ENCODE data around the gene CROT.

CROT gene

GRCh38 chr7:87413951-87414793 is 68.7 kb downstream of the CROT start:
- TF ChIP-seq EZH2phosphoT487 (IDR thresholded peaks at IDR 0.05; ENCODE audit: borderline replicate concordance, low read length) (no peak), CTCF (IDR thresholded peaks at IDR 0.05; ENCODE audit: low read depth, low read length, poor library complexity, severe bottlenecking) (no peak)
- no peak overlapping the region for H3K4me2 ChIP-seq (ENCODE audit: low read length)
- H4K20me1 ChIP-seq (ENCODE audit: control insufficient read depth, insufficient read depth, low read depth, low read length): no peaks in the 10 kb centered on the region

GRCh38 chr7:87414794-87415188 is 69.3 kb downstream of the CROT start:
- no peaks in the 10 kb centered on the region for H3K79me2 ChIP-seq (ENCODE audit: control insufficient read depth, low read length)
- no peaks in the 10 kb centered on the region for H3K4me1 ChIP-seq (ENCODE audit: control insufficient read depth, low read length)
- no peaks in the 10 kb centered on the region for H4K20me1 ChIP-seq (ENCODE audit: control insufficient read depth, insufficient read depth, low read depth, low read length)
- no peaks in the 10 kb centered on the region for H3K9me2 ChIP-seq (replicated peaks; ENCODE audit: control insufficient read depth, low read length)
- H3K36me3 ChIP-seq (ENCODE audit: control insufficient read depth, low read length): no peaks in the 10 kb centered on the region
- H3K4me3 ChIP-seq (ENCODE audit: low read length): no peak overlapping the region
- H3K4me2 ChIP-seq (ENCODE audit: low read length): no peak overlapping the region
- no peaks in the 10 kb centered on the region for H3K27me3 ChIP-seq (ENCODE audit: control insufficient read depth, low read length)
- TF ChIP-seq CTCF (IDR thresholded peaks at IDR 0.05; ENCODE audit: low read depth, low read length, poor library complexity, severe bottlenecking) (no peak), EZH2phosphoT487 (IDR thresholded peaks at IDR 0.05; ENCODE audit: borderline replicate concordance, low read length) (no peak)
- H3K27ac ChIP-seq (ENCODE audit: low read depth, low read length): no peak overlapping the region
- no peaks in the 10 kb centered on the region for H3F3A ChIP-seq (ENCODE audit: control insufficient read depth, insufficient read depth)
- H3K9me3 ChIP-seq (ENCODE audit: control insufficient read depth, insufficient read depth, low read length): no peaks in the 10 kb centered on the region

More at GRCh38 chr7:87413951-87414793, 68.7 kb downstream of the CROT start:
- Histone ChIP-seq H3K9me2 (replicated peaks; ENCODE audit: control insufficient read depth, low read length) (no peaks in the 10 kb centered on the region), H3K27me3 (ENCODE audit: control insufficient read depth, low read length) (no peaks in the 10 kb centered on the region), H3F3A (ENCODE audit: control insufficient read depth, insufficient read depth) (no peaks in the 10 kb centered on the region), H3K4me1 (ENCODE audit: control insufficient read depth, low read length) (no peaks in the 10 kb centered on the region), H3K27ac (ENCODE audit: low read depth, low read length) (no peak overlapping the region), H3K36me3 (ENCODE audit: control insufficient read depth, low read length) (no peaks in the 10 kb centered on the region), H3K79me2 (ENCODE audit: control insufficient read depth, low read length) (no peaks in the 10 kb centered on the region), H3K4me3 (ENCODE audit: low read length) (no peak overlapping the region), H3K9me3 (ENCODE audit: control insufficient read depth, insufficient read depth, low read length) (no peaks in the 10 kb centered on the region)

- Histone ChIP-seq H3K9me2 (replicated peaks; ENCODE audit: control insufficient read depth, low read length) (no peaks in the 10 kb centered on the region), H3K4me1 (ENCODE audit: control insufficient read depth, low read length) (no peaks in the 10 kb centered on the region), H3F3A (ENCODE audit: control insufficient read depth, insufficient read depth) (no peaks in the 10 kb centered on the region), H3K27me3 (ENCODE audit: control insufficient read depth, low read length) (no peaks in the 10 kb centered on the region), H4K20me1 (ENCODE audit: control insufficient read depth, insufficient read depth, low read depth, low read length) (no peaks in the 10 kb centered on the region), H3K4me2 (ENCODE audit: low read length) (no peak overlapping the region), H3K9me3 (ENCODE audit: control insufficient read depth, insufficient read depth, low read length) (no peaks in the 10 kb centered on the region), H3K79me2 (ENCODE audit: control insufficient read depth, low read length) (no peaks in the 10 kb centered on the region), H3K27ac (ENCODE audit: low read depth, low read length) (no peak overlapping the region), H3K36me3 (ENCODE audit: control insufficient read depth, low read length) (no peaks in the 10 kb centered on the region), H3K4me3 (ENCODE audit: low read length) (no peak overlapping the region)
- TF ChIP-seq EZH2phosphoT487 (IDR thresholded peaks at IDR 0.05; ENCODE audit: borderline replicate concordance, low read length) (no peak), CTCF (IDR thresholded peaks at IDR 0.05; ENCODE audit: low read depth, low read length, poor library complexity, severe bottlenecking) (peak; percentile 85)
Observed at GRCh38 chr7:87416682-87417587, 71.5 kb downstream of the CROT start.
